ENCODE data around the gene ATG4B.

DNA sequence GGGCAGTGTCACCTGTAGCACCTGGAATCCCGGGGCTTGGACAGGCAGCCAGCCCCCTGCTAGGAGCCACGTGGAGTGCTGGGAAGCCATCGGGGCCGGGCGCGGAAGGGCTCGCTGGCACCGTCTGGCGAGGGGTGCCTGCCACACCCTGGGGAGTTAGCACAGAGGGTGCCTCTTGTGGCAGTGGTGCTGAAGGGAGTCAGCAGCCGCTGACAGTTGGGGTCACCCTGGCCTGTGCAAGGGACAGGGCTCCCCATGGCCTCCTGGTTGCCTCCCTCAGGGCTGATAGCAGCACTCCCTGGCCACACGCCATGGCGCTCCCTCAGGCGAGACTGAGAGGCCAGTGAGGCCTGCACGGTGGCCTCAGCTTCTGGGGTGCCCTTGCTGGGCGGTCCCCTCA, 83.1 kb downstream of the ATG4B start:
- TF ChIP-seq, protein P1, sequence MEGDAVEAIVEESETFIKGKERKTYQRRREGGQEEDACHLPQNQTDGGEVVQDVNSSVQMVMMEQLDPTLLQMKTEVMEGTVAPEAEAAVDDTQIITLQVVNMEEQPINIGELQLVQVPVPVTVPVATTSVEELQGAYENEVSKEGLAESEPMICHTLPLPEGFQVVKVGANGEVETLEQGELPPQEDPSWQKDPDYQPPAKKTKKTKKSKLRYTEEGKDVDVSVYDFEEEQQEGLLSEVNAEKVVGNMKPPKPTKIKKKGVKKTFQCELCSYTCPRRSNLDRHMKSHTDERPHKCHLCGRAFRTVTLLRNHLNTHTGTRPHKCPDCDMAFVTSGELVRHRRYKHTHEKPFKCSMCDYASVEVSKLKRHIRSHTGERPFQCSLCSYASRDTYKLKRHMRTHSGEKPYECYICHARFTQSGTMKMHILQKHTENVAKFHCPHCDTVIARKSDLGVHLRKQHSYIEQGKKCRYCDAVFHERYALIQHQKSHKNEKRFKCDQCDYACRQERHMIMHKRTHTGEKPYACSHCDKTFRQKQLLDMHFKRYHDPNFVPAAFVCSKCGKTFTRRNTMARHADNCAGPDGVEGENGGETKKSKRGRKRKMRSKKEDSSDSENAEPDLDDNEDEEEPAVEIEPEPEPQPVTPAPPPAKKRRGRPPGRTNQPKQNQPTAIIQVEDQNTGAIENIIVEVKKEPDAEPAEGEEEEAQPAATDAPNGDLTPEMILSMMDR (IDR thresholded peaks at IDR 0.05), result no peak
- TF ChIP-seq EP300 (IDR thresholded peaks at IDR 0.05) (no peak), POLR2A (IDR thresholded peaks at IDR 0.05) (no peak)

All from ovary (tissue), 3 donors.